Lower leg skin (tissue), 4 donors: ENCODE data around the gene DLG5. TPM values are rescaled to one million over a fixed set of nuclear protein-coding genes. Genes with fewer than 3 reads are reported as not detected.

Experiments
- DNase-seq, 2 donors: peaks; one replicate each; pipeline ENCODE4 v3.0.0-alpha.2; 2019; ENCODE audit warnings: low spot score in 2 of 2
- H3K4me3 ChIP-seq: fragments of 200-600 bp; sonication (generic); 2 replicates; pipeline ENCODE4 v1.5.1; 2017; ENCODE audit warnings: mild to moderate bottlenecking, low read depth; ENCODE audit not compliant: poor library complexity, severe bottlenecking
- POLR2A ChIP-seq, 2 donors: fragments of 450-650 bp; IDR thresholded peaks; one replicate each; pipeline ENCODE4 v1.6.1; 2016 to 2017; ENCODE audit warnings: antibody characterized with exemption in 2 of 2, mild to moderate bottlenecking in 1 of 2, moderate library complexity in 1 of 2
- WGBS, 2 donors: methylation state at CpG; one replicate each; pipeline ENCODE4 v1.1.5; 2018; 5-methylcytosine and 5-hydroxymethylcytosine counted together
- intact Hi-C: fragments of 100-400 bp; cut with DNase I; formaldehyde crosslinking; loops from one replicate; pipeline ENCODE4 v1.15.0; 2023; ENCODE audit warnings: low total_unique reads
- total RNA-seq, 4 donors: library from RNA; depleted of rRNA; stranded (reverse); fragments of >200 nt; gene quantifications; one replicate each; pipeline ENCODE4 v1.1.0, GENCODE V29; 2016
- TF ChIP-seq, protein P1 (sequence below), 3 donors: fragments of 450-650 bp; IDR thresholded peaks; one replicate each; pipeline ENCODE4 v1.5.1; 2016; ENCODE audit warnings: antibody characterized with exemption in 3 of 3, mild to moderate bottlenecking in 3 of 3, moderate library complexity in 2 of 3

Gene DLG5
- total RNA-seq, 4 donors from 2014 or later = 91.9 to 165 (median 103) TPM

DNA sequence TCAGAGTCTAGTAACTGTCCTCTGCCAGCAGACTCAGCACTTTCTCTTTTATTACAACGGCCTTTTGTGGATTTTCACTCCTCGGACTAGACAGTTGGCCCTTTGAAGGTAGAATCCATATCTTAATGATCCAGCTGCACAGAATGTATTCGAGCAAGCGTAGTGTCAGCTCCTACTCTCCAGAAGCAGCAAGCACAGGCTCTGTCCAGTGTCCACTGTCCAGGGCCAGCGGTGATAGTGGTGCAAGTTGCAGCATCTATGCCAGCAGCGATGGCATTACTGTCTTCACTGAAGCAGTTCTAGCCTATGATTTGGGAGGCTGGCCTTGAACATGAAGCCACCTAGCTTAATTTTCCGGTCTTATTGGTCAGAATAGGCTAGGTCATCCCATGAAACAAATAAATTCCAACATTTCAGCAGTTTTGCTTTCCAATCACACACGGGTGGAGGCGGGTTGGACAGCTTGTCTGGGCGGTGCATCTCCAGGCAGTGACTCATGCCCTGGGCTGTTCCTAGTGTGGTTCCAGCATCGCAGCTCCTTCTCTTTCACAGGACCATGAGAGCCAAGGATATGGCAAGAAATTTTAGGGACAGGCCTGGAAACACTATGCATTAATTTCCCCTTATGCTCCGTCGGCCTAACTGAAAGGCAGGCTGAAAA is 180.4 kb downstream of the DLG5 start:
- intact Hi-C loops = no loop called here
- TF ChIP-seq POLR2A (IDR thresholded peaks at IDR 0.05) = no peak
- TF ChIP-seq, protein P1, sequence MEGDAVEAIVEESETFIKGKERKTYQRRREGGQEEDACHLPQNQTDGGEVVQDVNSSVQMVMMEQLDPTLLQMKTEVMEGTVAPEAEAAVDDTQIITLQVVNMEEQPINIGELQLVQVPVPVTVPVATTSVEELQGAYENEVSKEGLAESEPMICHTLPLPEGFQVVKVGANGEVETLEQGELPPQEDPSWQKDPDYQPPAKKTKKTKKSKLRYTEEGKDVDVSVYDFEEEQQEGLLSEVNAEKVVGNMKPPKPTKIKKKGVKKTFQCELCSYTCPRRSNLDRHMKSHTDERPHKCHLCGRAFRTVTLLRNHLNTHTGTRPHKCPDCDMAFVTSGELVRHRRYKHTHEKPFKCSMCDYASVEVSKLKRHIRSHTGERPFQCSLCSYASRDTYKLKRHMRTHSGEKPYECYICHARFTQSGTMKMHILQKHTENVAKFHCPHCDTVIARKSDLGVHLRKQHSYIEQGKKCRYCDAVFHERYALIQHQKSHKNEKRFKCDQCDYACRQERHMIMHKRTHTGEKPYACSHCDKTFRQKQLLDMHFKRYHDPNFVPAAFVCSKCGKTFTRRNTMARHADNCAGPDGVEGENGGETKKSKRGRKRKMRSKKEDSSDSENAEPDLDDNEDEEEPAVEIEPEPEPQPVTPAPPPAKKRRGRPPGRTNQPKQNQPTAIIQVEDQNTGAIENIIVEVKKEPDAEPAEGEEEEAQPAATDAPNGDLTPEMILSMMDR (IDR thresholded peaks at IDR 0.05) = no peak
- DNase-seq = no peak
- WGBS, 2 donors = 68 to 69% methylated on average over 13 of the region's 13 CpGs
- H3K4me3 ChIP-seq = no peak overlapping the region

DNA sequence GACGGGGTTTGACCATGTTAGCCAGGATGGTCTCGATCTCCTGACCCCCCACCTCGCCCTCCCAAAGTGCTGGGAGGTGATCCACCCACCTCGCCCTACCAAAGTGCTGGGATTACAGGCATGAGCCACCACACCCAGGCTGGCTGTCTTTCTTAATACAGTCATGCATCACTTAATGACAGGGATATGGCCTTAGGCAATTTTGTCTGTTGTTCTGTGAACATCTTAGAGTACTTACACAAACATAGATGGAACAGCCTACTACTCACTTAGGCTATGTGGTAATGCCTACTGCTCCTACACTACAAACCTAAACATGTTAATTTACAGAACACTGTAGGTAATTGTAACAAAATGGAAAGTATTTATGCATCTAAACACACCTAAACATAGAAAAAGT is 182.3 kb downstream of the DLG5 start:
- WGBS, 2 donors = 54 to 63% methylated on average over 4 of the region's 4 CpGs
- no peak for TF ChIP-seq POLR2A (IDR thresholded peaks at IDR 0.05)
- TF ChIP-seq, protein P1 (IDR thresholded peaks at IDR 0.05) = no peak
- no peak overlapping the region for H3K4me3 ChIP-seq
- intact Hi-C loops = loop anchor here (5.0 kb wide), 1 partner anchor 338 kb away; no protein-coding TSS in a partner anchor
- no peak for DNase-seq

DNA sequence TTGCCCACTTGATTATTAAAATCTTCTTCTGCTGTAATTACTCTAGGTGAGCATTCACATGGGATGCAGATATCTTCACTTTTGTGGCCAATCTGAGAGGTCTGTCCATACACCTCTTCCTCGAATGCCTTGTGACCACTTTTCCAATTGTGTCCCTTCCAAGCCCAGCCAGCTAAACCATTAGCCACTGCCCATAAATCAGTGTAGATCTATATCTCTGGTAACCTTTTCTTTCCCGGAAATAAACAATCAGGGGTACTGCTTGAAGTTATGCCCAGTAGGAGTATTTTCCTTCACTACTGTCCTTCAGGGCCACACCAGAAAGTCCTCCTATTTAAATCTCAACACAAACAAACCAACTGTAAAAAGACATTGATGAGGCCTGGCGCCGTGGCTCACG is 184.4 kb downstream of the DLG5 start:
- DNase-seq = no peak
- no peak overlapping the region for H3K4me3 ChIP-seq
- intact Hi-C loops = loop anchor here (5.0 kb wide), 1 partner anchor 340 kb away; no protein-coding TSS in a partner anchor
- WGBS, 2 donors = 89 to 92% methylated on average over 5 of the region's 5 CpGs
- TF ChIP-seq, protein P1 (IDR thresholded peaks at IDR 0.05) = no peak
- TF ChIP-seq POLR2A (IDR thresholded peaks at IDR 0.05) = no peak

DNA sequence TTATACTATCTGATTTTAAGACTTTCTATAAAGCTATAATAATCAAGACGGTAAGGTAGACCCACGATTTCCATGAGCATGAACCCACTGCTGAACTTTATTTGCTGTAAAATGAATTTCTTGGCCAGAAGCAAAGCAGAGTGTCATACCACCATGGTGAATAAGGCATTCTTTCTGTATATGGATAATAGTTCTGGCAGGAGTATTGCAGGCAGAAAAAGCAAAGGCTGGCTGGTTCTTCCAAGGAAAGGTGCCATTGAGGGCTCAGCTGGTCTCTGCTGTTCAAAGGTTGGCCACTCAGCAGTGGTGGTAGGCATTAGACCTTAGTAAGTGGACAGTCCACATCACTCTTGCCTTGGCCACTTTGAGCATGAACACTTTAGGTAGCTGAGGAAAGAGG is 184.8 kb downstream of the DLG5 start:
- intact Hi-C loops = loop anchor here (5.0 kb wide), 1 partner anchor 341 kb away; no protein-coding TSS in a partner anchor
- no peak for TF ChIP-seq POLR2A (IDR thresholded peaks at IDR 0.05)
- TF ChIP-seq, protein P1 (IDR thresholded peaks at IDR 0.05) = no peak
- DNase-seq = no peak
- no peak overlapping the region for H3K4me3 ChIP-seq
- WGBS, 2 donors = 89% methylated on average over 2 of the region's 2 CpGs

Other genes starting within 250 kb of the DLG5 start
- gene POLR3A, start 102.8 kb upstream of the DLG5 start, total RNA-seq = 10 to 100 TPM in 3 of 4 donors, 1 to 10 TPM in 1; 8.7 to 11.1 (median 10.9) TPM
- gene RPS24, start 107.1 kb upstream of the DLG5 start, total RNA-seq = 1,000 to 10,000 TPM; 2,501 to 3,845 (median 3,318) TPM